ENCODE measurements around the gene AGAP1.

The AGAP1 gene

DNA sequence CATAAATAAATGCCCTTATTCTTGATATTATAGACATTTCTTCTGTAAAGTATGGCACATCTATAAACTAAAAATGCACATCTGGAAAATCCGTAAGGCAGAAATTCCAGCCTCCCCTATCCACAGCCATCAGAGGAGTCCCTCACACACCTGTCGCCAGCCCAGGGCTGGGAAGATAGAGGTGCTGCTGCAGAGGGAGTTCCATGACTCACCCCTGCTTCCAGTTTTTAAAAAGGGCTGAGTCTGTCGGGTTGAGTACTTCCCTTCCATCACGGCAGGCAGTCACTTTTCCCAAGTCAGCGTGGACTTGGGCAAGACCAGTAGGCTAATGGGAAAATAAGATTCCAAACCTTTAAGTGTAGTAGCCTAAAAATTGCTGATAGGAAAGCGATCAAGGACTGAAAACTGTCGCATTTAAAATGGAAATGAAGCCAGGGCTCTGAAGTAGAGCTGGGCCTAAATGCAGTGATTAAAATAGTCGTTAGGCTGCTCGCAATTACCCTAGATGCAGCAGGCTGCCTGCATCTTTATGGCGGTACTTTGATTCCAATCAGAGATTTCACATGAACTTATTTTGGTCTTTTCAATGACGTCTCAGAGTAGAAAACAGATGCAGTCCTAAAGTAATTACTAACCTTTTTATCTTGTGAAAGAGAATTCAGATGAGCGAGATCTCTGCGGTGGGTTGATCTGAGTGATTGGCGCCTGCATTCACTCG lies 280.5 kb downstream of the AGAP1 start:
- no peak for DNase-seq

GRCh38 chr2:235776531-235776930 lies 282.7 kb downstream of the AGAP1 start:
- DNase-seq: no peak

DNA sequence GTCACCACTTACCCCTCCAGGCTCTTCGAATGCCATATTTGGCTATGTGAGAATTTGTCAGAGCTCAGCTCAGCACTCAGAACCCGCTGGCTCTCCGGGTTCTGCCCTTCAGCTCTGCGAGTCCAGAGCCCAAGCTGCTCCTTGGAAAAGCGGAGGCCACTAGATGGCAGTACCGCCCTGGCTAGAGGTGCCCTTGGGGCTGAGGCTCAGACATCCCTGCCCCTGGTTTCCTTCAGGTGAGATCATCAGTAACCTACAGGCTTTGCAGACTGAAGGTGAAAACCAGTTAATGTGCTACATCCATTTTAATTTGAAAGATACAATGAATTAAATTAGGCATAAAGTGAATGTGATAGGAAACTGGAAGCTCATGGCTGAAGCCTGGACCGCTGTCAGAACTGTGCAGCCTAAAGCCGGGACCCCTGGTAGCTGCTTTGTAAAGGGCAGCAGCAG lies 285.6 kb downstream of the AGAP1 start:
- peak in 4 of 5 experiments; percentile 13 to 50 (median 39) for DNase-seq

- DNase-seq: no peak
These were observed 286.6 kb downstream of the AGAP1 start for GRCh38 chr2:235780401-235780800.

DNA sequence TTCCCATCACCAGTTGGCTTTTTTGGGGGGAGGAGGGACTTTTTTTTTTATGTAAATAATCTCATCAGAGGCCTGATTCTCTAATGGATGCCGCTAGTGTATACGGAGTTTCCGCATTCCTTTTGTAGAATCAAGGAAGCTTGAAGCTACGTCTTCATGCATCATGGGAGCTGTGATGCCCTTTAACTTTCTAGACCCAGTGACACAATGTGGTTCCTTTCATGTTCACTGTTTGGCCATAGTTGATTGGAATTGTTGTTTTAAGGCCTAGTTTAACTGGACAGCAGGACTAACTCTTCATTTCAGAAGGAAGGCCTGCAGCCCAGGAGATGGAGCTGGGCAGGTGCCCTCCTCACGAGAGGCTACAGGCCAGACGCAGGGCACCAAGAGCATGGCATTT lies 287.9 kb downstream of the AGAP1 start:
- DNase-seq: no peak

GRCh38 chr2:235784788-235785187 lies 290.9 kb downstream of the AGAP1 start:
- no peak for DNase-seq

- no peak for DNase-seq
These were observed 295.7 kb downstream of the AGAP1 start for GRCh38 chr2:235789552-235789951.

DNA sequence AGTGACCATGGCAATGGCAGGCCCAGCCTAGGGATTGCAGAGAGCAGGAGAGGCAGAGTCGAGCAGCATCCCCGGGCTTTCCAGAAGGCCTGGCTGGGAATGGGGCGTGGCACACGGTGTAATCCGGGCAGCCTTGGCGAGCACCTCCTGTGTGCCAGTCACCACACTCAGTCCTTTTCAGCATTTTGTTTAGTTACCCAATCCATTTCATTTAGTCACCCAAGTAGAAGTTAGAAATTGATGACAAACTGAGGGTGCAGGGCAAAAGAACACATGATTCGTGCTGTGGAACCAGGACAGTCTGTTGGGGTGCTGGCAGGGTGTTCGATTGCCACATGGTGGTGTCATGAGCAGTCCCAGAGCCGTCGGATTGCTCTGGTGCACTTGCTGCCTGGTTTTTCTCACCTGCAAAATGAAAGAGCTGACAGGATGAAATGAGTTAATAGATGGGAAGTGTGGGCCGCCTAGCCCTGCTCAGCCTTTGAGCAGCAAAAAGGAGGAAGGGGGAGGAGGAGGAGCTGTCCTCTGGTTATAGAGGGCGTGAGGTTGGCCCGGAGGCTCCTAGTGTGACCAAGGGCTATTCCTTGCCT lies 299.4 kb downstream of the AGAP1 start:
- peak in 1 of 5 experiments; percentile 7 for DNase-seq

DNA sequence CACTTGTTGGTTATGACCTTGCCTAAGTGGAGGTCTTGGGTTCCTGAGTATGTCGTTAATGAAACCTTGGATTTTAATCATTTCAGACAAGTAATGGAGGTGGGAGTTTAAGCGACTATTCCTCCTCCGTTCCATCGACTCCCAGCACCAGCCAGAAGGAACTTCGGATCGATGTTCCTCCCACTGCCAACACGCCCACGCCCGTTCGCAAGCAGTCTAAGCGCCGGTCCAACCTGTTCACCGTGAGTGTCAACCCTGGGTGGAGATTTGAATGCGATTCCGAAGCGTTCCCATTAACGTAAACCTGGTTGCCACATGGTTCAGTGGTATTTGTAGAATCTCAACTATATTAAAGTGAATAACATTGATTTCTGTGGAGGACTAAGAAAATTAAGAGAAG lies 305.4 kb downstream of the AGAP1 start:
- DNase-seq: no peak

DNA sequence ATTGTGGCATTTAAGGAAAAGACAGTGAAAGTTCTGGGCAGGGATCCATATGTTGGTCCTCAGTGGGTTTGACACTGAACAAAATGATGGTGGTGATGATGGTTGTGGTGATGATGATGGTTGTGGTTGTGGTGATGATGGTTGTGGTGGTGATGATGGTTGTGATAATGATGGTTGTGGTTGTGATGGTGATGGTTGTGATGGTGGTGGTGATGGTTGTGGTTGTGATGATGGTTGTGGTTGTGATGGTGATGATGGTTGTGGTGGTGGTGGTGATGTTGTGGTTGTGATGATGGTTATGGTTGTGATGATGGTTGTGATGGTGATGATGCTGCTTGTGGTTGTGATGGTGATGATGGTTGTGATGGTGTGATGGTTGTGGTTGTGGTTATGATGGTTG lies 308.7 kb downstream of the AGAP1 start:
- no peak for DNase-seq

DNA sequence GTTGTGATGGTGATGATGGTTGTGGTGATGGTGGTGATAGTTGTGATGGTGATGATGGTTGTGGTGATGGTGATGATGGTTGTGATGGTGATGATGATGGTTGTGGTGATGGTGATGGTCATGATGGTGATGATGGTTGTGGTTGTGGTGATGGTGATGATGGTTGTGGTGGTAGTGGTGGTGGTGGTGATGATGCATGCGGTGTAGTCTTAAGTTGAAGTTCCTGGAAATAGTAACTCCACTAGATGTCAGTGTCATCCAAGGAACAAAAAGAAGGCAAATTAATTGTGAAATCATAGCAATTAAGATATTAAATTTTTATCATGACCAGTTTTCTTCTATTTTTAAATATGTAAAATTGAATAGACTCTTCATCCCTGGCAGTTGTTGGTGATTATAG lies 309.2 kb downstream of the AGAP1 start:
- DNase-seq: peak in 1 of 5 experiments; percentile 11

- DNase-seq: no peak
These were observed 310.8 kb downstream of the AGAP1 start for GRCh38 chr2:235804676-235805075.

GRCh38 chr2:235806986-235807750 lies 313.3 kb downstream of the AGAP1 start:
- DNase-seq: no peak

GRCh38 chr2:235808366-235808765 lies 314.5 kb downstream of the AGAP1 start:
- DNase-seq: no peak

DNA sequence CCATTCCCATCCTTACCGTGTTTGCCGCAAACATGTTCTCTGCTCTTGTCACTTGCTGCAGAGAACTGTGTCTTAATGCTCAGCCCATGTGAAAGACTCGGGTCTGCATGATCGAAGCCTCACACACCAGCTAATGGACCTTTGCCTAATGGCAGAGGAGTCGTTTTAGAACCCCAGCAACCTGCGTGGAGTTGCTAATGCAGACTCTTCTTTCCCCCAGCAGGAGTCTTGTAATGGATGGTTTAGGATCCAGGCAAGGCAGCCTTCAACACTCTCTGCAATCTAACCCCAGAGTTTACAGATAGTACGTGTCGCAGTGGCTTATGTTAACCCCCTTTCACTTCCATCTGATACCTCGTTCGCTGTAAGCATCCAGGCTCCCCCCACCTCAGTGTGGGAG lies 316.4 kb downstream of the AGAP1 start:
- DNase-seq: no peak

DNA sequence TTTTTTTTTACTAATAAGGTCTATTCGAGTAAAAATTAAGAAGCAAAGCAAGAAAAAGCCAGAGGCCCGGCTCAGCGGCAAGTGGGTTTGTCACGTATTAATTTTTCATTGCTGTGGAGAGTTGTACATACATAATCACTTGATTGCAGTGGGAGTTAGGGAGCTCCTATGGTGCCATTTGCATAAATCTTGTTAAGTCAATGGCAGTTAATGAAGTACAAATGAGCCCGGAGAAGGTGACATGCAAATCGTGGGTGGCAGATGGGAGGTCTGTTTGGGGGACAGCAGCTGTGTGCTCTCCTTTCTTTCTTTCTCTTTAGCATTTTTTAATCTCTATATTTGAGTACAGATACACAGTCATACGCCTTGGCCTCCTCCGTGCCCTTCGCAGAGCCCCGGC lies 317.0 kb downstream of the AGAP1 start:
- DNase-seq: no peak

GRCh38 chr2:235811446-235812184 lies 317.8 kb downstream of the AGAP1 start:
- DNase-seq: no peak

DNA sequence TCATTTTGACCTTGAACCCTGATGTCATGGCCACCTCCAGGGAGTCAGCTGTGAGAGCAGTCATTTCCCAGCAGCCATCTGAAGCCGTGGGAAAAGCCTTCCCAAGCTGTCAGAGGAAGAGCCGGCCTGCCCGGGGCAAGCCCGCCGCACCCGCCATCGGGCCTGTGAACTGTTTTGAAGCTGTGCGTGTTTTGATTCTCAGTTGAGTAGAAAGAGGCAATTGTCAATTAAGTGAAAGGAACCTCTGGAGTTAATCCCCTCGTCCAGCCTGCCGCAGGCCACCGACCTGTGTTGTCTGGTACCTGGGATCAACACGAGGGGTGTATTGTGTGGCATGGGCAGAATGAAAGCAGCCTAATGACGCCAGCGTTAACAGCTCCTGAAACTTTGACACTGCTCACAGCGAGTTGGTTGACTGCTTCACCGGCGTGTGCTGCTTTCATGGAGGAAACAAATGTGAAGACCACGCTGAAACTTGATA lies 318.4 kb downstream of the AGAP1 start:
- DNase-seq: no peak

DNA sequence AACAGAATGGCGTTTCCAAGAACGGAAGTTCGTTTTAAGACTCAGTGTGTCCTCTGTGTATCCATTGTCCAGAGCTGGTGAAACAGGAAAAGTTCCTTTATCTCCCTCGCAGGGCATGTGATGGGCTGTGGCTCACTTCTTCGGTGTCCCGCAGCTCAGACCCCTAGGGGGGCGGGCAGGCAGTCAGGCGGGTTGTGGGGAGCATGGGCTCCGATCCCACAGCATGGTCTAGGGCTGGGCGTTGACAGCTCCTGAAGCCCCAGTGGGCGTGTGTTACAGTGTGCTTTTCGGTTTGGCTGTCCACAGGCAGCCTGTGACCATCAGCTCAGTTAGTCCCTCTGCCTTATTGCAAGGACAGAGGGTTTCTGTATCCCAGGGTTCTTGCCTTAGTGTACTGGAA lies 319.6 kb downstream of the AGAP1 start:
- DNase-seq: no peak

GRCh38 chr2:235820571-235820970 lies 326.7 kb downstream of the AGAP1 start:
- no peak for DNase-seq

DNA sequence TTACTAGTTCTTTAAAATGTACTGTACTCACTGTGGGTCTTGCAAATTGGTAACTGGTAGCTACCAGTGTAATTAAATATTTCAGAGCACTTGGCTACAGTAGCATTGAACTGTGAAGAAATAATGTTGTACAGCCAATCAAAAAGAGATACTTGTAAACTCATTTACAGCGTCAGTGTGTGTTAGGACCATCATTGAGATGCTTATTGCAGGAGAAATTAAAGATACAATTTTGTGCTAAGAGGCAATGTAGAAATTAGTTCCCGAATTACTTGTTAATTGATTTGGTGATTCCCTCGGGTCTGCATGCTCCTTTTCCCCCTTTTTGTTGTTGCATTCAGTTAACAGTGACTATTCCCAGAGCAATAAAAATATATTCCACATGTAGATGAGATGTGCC lies 330.5 kb downstream of the AGAP1 start:
- no peak for DNase-seq

GRCh38 chr2:235825946-235826345 lies 332.1 kb downstream of the AGAP1 start:
- no peak for DNase-seq

DNA sequence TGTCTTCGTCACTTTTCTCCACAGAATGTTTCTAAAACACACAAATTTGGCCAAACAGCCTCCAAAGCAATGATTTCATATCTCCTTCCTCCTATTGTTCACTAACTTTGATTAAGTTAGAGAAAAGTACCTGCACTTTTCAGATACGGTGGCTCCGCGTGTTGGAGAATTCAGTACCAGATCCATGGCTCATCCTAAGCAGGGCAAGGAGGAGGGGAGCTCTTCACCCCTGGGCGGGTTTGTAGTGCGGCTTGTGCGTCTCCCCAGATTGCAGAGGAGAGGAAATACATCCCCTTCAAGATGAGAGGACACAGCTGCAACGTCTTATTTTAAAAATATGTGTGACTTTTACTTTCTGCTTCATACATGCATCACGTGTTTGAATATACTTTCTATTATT lies 333.0 kb downstream of the AGAP1 start:
- no peak for DNase-seq

Data from T-helper 2 cell (primary cell).